ENCODE results near the gene RBM47.
A peak's percentile ranks its signal among the peaks of the same experiment; 100 is the strongest.

The RBM47 gene

DNA sequence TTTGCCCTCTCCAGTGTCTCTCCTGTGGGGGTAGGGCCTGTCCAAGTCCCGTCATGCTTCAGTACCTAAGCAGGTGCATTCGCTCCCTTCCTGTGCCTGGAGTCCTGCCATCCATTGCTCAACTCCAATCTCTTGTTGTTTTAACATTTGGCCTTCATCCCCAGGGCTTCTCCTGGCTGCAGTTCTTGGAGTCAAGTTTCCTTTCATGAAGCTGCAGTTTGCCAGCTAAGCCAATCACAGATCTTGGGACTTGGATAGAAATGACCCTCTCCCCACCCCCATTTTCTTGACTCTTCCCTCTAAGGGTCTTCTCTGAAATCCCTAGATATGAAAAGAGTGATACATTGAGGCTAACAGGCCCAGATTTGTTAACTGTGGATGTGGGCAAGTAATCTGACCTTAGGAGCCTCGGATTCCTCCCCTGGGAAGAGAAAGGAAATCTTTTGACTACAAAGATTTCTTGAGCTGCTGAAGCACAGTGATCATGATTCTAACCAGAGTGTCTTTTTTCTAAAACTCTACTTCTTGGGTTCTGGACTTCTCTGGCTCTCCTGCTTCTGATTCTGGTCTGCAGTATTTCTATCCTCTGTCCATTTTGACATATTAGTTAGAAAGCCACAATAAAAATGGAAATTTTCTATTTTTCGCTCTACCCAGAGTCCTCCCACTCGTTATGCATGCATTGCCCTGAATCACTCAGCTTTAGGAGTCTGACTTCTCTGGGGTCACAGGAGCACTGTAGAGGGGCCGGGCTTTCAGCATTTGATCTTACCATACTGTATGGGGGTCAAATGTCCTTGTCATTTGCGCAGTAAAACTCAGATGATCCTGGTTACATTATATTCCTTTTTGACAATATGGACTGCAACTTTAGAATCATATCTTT is 233.5 kb downstream of the RBM47 start (continued):
- TF ChIP-seq, protein P1, sequence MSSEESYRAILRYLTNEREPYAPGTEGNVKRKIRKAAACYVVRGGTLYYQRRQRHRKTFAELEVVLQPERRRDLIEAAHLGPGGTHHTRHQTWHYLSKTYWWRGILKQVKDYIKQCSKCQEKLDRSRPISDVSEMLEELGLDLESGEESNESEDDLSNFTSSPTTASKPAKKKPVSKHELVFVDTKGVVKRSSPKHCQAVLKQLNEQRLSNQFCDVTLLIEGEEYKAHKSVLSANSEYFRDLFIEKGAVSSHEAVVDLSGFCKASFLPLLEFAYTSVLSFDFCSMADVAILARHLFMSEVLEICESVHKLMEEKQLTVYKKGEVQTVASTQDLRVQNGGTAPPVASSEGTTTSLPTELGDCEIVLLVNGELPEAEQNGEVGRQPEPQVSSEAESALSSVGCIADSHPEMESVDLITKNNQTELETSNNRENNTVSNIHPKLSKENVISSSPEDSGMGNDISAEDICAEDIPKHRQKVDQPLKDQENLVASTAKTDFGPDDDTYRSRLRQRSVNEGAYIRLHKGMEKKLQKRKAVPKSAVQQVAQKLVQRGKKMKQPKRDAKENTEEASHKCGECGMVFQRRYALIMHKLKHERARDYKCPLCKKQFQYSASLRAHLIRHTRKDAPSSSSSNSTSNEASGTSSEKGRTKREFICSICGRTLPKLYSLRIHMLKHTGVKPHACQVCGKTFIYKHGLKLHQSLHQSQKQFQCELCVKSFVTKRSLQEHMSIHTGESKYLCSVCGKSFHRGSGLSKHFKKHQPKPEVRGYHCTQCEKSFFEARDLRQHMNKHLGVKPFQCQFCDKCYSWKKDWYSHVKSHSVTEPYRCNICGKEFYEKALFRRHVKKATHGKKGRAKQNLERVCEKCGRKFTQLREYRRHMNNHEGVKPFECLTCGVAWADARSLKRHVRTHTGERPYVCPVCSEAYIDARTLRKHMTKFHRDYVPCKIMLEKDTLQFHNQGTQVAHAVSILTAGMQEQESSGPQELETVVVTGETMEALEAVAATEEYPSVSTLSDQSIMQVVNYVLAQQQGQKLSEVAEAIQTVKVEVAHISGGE (tag by site-specific recombination; conservative IDR thresholded peaks at IDR 0.05; ENCODE audit: low read depth): no peak
- TF ChIP-seq MEIS1 (CRISPR knock-in tag; IDR thresholded peaks at IDR 0.05; ENCODE audit: borderline replicate concordance) (no peak), ZNF555 (tag by site-specific recombination; conservative IDR thresholded peaks at IDR 0.05) (no peak), ZNF184 (tag by site-specific recombination; IDR thresholded peaks at IDR 0.05) (no peak), ZNF473 (tag by site-specific recombination; IDR thresholded peaks at IDR 0.05) (no peak), KLF8 (tag by site-specific recombination; IDR thresholded peaks at IDR 0.05) (0 out of 2 replicates have a peak, but pooled peaks have one; percentile 33), ZNF239 (tag by site-specific recombination; IDR thresholded peaks at IDR 0.05) (no peak), PRDM1 (tag by site-specific recombination; IDR thresholded peaks at IDR 0.05) (no peak), GLI2 (tag by site-specific recombination; IDR thresholded peaks at IDR 0.05; ENCODE audit: borderline replicate concordance, low read depth) (no peak), ZNF48 (tag by site-specific recombination; IDR thresholded peaks at IDR 0.05) (no peak), ZNF707 (tag by site-specific recombination; IDR thresholded peaks at IDR 0.05) (no peak), PRDM6 (tag by site-specific recombination; IDR thresholded peaks at IDR 0.05) (peak; percentile 24; the same call in 1 of the 2 replicates), ZNF585B (tag by site-specific recombination; IDR thresholded peaks at IDR 0.05) (no peak), ZNF157 (tag by site-specific recombination; IDR thresholded peaks at IDR 0.05) (no peak), KLF10 (tag by site-specific recombination; IDR thresholded peaks at IDR 0.05) (no peak), ZNF433 (tag by site-specific recombination; IDR thresholded peaks at IDR 0.05; ENCODE audit: low read depth) (no peak), ZXDB (tag by site-specific recombination; IDR thresholded peaks at IDR 0.05) (peak; percentile 71), ZNF670 (tag by site-specific recombination; IDR thresholded peaks at IDR 0.05; ENCODE audit: low read depth) (no peak), ZFP69B (tag by site-specific recombination; IDR thresholded peaks at IDR 0.05) (no peak), ZNF791 (tag by site-specific recombination; IDR thresholded peaks at IDR 0.05) (no peak), ZNF747 (tag by site-specific recombination; IDR thresholded peaks at IDR 0.05) (no peak), ZNF214 (tag by site-specific recombination; IDR thresholded peaks at IDR 0.05; ENCODE audit: borderline replicate concordance) (no peak), SP2 (tag by site-specific recombination; IDR thresholded peaks at IDR 0.05) (no peak), ZNF202 (tag by site-specific recombination; IDR thresholded peaks at IDR 0.05; ENCODE audit: borderline replicate concordance) (no peak), SALL2 (tag by site-specific recombination; IDR thresholded peaks at IDR 0.05; ENCODE audit: borderline replicate concordance) (no peak), GFI1B (tag by site-specific recombination; IDR thresholded peaks at IDR 0.05) (no peak), BCL11A (tag by site-specific recombination; IDR thresholded peaks at IDR 0.05; ENCODE audit: low read depth) (peak; percentile 62; the same call in 1 of the 2 replicates), ZNF610 (tag by site-specific recombination; IDR thresholded peaks at IDR 0.05; ENCODE audit: borderline replicate concordance) (no peak), ZNF558 (tag by site-specific recombination; IDR thresholded peaks at IDR 0.05) (no peak), ZSCAN30 (tag by site-specific recombination; IDR thresholded peaks at IDR 0.05) (no peak; the same call in 1 of the 2 replicates)
- TF ChIP-seq, protein P2, sequence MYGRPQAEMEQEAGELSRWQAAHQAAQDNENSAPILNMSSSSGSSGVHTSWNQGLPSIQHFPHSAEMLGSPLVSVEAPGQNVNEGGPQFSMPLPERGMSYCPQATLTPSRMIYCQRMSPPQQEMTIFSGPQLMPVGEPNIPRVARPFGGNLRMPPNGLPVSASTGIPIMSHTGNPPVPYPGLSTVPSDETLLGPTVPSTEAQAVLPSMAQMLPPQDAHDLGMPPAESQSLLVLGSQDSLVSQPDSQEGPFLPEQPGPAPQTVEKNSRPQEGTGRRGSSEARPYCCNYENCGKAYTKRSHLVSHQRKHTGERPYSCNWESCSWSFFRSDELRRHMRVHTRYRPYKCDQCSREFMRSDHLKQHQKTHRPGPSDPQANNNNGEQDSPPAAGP (tag by site-specific recombination; IDR thresholded peaks at IDR 0.05): no peak
- TF ChIP-seq, protein P3, sequence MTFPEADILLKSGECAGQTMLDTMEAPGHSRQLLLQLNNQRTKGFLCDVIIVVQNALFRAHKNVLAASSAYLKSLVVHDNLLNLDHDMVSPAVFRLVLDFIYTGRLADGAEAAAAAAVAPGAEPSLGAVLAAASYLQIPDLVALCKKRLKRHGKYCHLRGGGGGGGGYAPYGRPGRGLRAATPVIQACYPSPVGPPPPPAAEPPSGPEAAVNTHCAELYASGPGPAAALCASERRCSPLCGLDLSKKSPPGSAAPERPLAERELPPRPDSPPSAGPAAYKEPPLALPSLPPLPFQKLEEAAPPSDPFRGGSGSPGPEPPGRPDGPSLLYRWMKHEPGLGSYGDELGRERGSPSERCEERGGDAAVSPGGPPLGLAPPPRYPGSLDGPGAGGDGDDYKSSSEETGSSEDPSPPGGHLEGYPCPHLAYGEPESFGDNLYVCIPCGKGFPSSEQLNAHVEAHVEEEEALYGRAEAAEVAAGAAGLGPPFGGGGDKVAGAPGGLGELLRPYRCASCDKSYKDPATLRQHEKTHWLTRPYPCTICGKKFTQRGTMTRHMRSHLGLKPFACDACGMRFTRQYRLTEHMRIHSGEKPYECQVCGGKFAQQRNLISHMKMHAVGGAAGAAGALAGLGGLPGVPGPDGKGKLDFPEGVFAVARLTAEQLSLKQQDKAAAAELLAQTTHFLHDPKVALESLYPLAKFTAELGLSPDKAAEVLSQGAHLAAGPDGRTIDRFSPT (tag by site-specific recombination; IDR thresholded peaks at IDR 0.05): no peak
